Bronchial epithelial cell (primary cell): Measurements from ENCODE around the gene ANKRD44. TPM values are rescaled to one million over a fixed set of nuclear protein-coding genes. Genes with fewer than 3 reads are reported as not detected.
A peak's percentile ranks its signal among the peaks of the same experiment; 100 is the strongest.
"Not testable (repeated sequence)": the region's sequence is repeated elsewhere in the genome, so short reads cannot be mapped to it uniquely, and the experiment has no call there.

Source experiments
- DNase-seq: peaks from one replicate; pipeline ENCODE4 v3.0.0-alpha.2; 2010; ENCODE audit warnings: low read depth
- FAIRE-seq: peaks from 2 replicates; lab custom pipeline; 2011; peaks lifted over from hg19 to GRCh38; lab: Jason Lieb, UNC
- H3K27me3 ChIP-seq: 2 replicates; pipeline ENCODE4 v1.5.1; 2011; ENCODE audit warnings: low read length; ENCODE audit not compliant: control insufficient read depth, insufficient read depth
- H3K36me3 ChIP-seq: 2 replicates; pipeline ENCODE4 v1.5.1; 2011; ENCODE audit warnings: low read length; ENCODE audit not compliant: control insufficient read depth, insufficient read depth
- H3K4me3 ChIP-seq: 2 replicates; pipeline ENCODE4 v1.5.1; 2011; ENCODE audit warnings: mild to moderate bottlenecking, low read depth, low read length, control low read depth
- total RNA-seq: library from RNA; depleted of rRNA; stranded (reverse); fragments of >200 nt; gene quantifications from 2 replicates; pipeline ENCODE4 v1.2.1, GENCODE V29; 2014
- TF ChIP-seq, protein P1 (sequence below): IDR thresholded peaks from 2 replicates; pipeline ENCODE4 v1.5.1; 2011; ENCODE audit warnings: mild to moderate bottlenecking, moderate library complexity, low read length, control low read depth, inconsistent platforms; ENCODE audit not compliant: insufficient read depth, severe bottlenecking

ANKRD44 gene
- total RNA-seq, 1 donor from 2014 or later, result 0.26 TPM

DNA sequence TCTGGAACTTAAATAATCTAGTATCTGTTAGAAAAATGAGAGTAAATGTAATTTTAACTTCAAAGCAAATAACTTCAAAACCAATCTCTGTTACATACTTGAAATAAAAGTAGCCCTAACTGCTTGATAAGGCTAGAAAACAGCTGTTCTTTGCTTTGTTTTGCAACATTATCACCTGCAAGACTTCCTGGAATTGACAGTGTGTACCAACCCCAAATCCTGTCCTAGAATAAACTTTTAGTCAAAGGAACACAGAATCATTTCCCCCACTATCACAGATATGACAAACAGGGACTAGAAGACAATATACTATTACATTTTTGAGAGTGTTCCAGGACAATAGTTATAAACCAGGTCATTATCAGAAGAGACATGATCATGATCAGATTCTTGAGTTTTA is 278.8 kb downstream of the ANKRD44 start:
- Histone ChIP-seq H3K36me3 (no peaks in the 10 kb centered on the region), H3K27me3 (no peaks in the 10 kb centered on the region), H3K4me3 (no peak overlapping the region)
- TF ChIP-seq, protein P1, sequence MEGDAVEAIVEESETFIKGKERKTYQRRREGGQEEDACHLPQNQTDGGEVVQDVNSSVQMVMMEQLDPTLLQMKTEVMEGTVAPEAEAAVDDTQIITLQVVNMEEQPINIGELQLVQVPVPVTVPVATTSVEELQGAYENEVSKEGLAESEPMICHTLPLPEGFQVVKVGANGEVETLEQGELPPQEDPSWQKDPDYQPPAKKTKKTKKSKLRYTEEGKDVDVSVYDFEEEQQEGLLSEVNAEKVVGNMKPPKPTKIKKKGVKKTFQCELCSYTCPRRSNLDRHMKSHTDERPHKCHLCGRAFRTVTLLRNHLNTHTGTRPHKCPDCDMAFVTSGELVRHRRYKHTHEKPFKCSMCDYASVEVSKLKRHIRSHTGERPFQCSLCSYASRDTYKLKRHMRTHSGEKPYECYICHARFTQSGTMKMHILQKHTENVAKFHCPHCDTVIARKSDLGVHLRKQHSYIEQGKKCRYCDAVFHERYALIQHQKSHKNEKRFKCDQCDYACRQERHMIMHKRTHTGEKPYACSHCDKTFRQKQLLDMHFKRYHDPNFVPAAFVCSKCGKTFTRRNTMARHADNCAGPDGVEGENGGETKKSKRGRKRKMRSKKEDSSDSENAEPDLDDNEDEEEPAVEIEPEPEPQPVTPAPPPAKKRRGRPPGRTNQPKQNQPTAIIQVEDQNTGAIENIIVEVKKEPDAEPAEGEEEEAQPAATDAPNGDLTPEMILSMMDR, result no peak
- no peak for DNase-seq
- FAIRE-seq, result no peak

DNA sequence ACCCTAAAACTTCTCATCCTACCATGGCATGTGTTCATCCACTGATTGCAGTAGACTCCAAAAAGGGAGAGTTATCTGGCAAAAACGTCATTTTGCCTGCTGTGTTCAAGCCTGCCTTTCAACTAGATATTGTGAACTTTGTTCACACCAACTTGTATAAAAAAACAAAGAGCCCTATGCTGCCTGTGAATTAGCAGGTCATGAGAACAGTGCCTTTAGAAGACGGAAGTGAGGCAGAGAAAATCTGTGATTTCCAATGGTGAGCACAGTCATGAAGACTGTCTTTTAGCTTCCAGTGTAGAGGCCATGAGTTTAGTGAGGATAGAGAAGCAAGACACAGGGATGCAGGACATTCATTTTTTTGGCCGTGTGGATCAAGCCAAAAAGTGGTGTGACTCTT is 280.5 kb downstream of the ANKRD44 start:
- no peak overlapping the region for H3K4me3 ChIP-seq
- FAIRE-seq (no peak), DNase-seq (no peak)
- TF ChIP-seq, protein P1, result no peak
- H3K27me3 ChIP-seq, result no peaks in the 10 kb centered on the region
- no peaks in the 10 kb centered on the region for H3K36me3 ChIP-seq

DNA sequence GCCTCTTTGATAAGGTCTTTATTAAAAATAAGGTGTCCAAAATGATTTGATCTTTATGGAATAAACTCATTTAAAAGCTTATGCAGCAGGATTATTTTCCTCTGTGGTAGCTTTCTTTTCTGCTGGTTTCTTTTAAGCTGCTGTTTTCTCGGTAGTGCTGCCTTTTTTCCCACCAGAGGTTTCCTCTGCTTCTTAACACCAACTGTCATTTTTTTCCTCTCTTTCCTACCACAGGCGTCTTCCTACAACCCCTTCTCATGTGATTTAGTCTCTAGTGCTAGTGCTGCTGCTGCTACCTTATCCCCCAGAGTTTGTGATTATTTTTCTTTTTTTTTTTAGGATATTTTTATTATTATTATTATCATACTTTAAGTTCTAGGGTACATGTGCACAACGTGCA is 281.9 kb downstream of the ANKRD44 start:
- no peak overlapping the region for H3K4me3 ChIP-seq
- no peak for FAIRE-seq
- DNase-seq, result no peak
- TF ChIP-seq, protein P1, result no peak
- no peaks in the 10 kb centered on the region for H3K36me3 ChIP-seq
- H3K27me3 ChIP-seq, result no peaks in the 10 kb centered on the region

DNA sequence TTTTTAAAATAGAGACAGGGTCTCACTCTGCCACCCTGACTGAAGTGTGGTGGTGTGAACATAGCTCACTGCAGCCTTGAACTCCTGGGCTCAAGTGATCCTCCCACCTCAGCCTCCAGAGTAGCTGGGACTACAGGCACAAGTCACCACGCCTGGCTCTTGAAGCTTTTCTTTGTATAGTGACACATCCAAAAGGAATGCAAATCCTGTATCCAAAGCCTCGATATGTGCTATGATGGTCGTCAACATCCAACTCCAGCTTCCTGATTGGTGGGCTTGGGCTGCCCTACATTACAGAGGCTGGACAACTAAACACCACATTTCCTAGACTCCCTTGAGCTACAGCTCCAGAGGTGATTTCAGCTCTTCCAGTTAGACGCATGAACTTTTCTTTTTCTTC is 282.4 kb downstream of the ANKRD44 start:
- no peak overlapping the region for H3K4me3 ChIP-seq
- FAIRE-seq (no peak), DNase-seq (peak; percentile 48)
- H3K36me3 ChIP-seq, result no peaks in the 10 kb centered on the region
- TF ChIP-seq, protein P1, result no peak
- no peaks in the 10 kb centered on the region for H3K27me3 ChIP-seq

DNA sequence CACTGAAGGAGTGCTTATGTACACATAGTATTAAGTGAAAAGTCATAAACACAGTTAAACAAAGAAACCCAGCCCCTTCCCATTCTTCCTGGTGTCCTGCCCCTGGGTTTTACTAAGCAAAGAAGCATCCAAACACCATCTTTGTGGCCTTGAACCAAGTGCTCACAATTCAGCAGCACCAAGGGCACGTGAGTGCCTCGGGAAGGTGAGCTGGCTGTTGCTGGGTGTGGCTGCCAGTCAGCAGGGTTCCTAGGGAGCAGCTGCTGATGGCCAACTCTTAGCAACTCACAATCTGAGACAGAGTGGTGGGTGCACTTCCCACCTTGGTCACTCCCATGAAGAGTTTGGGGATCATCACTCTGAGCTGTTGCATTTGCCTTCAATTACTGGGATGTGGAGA is 286.4 kb downstream of the ANKRD44 start:
- no peaks in the 10 kb centered on the region for H3K27me3 ChIP-seq
- H3K4me3 ChIP-seq, result no peak overlapping the region
- no peaks in the 10 kb centered on the region for H3K36me3 ChIP-seq
- DNase-seq (no peak), FAIRE-seq (no peak)
- TF ChIP-seq, protein P1, result no peak

DNA sequence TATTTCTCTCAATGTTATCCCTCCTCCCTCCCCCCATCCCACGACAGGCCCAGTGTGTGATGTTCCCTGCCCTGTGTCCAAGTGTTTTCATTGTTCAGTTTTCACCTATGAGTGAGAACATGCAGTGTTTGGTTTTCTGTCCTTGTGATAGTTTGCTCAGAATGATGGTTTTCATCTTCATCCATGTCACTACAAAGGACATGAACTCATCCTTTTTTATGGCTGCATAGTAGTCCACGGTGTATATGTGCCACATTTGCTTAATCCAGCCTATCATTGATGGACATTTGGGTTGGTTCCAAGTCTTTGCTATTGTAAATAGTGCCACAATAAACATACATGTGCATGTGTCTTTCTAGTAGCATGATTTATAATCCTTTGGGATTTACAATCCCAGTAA is 289.7 kb downstream of the ANKRD44 start:
- not testable (repeated sequence) for FAIRE-seq, H3K4me3 ChIP-seq, DNase-seq, H3K36me3 ChIP-seq, H3K27me3 ChIP-seq
